Middle frontal gyrus (tissue), 1 donor: ENCODE data around the gene TSPAN6.

Source experiments
- DNase-seq: peaks from one replicate; pipeline ENCODE4 v3.0.0-alpha.2; 2015; ENCODE audit warnings: low spot score; ENCODE audit errors: extremely low spot score

The TSPAN6 gene

GRCh38 chrX:100636321-100636991 lies at the start of gene TSPAN6:
TSS of gene TSPAN6 (minus strand) at chrX:100636806. CDS start at chrX:100636694, 112 bp downstream.
- peak; percentile 56 for DNase-seq

- DNase-seq, result no peak
Measured at GRCh38 chrX:100685997-100686305, 49.3 kb upstream of the TSPAN6 start.

DNA sequence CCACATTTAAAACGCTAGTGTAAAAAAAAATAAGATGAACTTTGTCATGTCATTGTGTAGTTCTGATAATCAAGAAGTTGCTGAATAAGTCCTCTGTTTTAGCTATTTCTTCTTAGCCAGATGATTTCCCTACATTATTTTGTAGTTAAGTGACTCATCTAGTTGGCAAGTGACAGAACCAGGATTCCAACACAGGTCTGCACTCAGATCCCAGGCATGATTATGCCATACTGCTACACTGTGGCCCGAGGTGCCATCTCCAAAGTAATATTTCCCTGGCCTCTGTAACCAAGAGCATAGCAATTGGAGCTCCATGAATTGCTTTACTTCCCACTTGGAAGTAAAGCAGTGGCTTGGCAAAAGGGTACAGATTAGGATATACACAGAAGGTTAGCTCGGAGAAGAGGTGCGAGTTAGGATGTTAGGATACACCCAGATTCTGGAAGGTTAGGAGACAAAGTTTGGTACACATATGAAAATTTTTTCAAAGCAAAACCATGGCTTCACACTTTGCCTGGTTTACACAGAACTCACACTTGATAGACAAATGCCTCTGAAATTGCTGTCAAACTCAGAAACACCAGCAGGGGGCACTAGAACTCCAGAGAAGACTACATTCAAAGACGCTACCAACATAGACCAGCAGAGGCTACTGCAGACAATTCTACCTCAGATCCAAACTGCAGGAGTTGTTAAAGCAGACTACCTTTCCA lies 48.8 kb upstream of the TSPAN6 start:
- DNase-seq, result peak; percentile 31

DNA sequence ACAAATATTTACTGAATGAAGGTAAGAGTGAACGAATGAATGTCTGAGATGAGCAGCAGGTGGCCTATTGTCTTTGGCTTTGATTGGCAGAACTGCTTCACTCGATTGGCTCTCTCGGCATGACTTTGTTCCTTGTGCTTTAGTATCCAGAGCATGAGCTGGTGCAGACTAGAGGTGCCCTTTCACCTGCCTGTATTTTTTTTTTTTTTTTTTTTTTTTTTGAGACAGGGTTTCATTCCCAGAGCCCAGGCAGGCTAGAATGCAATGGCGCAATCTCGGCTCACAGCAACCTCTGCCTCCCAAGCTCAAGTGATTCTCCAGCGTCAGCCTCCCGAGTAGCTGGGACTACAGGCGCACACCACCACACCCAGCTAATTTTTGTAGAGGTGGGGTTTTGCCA lies 46.3 kb upstream of the TSPAN6 start:
- no peak for DNase-seq

GRCh38 chrX:100681599-100681998 lies 45.0 kb upstream of the TSPAN6 start:
- no peak for DNase-seq

DNA sequence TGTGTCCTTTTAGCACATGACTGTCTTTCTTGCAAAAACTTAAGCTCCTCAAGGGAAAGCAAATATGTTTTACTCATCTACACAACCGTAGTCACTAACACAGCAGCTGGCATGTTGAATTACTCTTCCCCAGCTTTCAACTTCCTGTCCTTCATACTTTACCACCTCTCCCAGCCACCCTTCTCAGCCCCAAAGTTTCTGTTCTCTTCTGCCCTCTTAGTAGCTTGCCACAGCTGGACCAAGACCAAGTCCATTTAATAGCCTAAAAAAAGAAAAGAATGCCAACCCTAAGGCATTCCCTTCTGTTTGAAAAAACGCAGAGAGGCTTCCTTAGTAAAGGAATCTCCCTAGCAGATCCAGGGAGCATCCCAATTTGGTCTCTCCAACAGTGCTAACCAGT lies 44.1 kb upstream of the TSPAN6 start:
- no peak for DNase-seq

DNA sequence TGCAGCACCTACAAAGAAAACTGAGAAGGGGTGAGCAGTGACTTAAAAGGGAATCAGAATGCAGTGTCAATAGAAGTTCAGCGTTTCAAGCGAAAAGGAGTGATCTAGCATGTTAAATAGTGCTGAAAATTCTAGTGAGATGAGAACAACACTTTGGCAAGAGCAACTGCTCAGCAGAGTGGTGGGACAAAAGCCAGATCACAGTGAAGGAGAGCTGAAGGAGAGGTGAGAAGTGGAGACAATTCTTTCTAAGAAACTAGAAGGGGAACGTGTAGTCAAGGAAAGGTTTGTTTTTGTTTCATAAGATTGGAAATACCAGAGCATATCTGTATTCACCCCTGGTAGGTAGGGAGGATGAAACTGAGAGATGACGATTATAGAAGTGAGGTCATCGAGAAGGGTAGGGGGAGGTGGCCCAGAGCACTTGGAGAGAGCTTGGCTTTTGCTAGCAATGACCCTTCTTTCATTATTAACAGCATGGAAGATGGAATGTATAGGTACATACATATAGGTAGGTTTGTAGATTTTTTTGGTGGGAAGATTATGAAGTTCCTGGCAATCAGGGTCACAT lies 41.1 kb upstream of the TSPAN6 start:
- DNase-seq, result no peak

- DNase-seq, result no peak
Measured at GRCh38 chrX:100674705-100675104, 38.1 kb upstream of the TSPAN6 start.

GRCh38 chrX:100673397-100673953 lies 36.9 kb upstream of the TSPAN6 start:
- no peak for DNase-seq

DNA sequence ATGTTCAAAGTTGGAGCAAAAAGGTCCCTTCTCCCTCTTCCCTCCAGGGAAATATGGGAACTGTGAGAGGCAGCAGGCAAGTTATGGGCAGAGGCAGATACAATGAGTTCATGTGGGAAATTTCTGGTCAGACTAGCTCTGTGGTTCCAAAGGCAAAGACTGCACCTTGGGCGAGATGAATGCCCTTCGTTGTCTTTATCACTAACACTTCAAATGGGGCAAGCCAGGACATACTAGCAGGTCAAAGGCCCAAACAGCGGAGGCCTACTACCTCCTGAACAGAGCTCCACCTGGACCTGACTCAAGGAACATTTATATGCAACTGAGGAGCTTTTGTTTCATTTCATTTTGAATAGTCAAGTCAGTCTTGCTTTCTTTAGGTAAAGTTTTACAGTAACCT lies 36.4 kb upstream of the TSPAN6 start:
- DNase-seq, result no peak

GRCh38 chrX:100663642-100664041 lies 27.0 kb upstream of the TSPAN6 start:
- no peak for DNase-seq

DNA sequence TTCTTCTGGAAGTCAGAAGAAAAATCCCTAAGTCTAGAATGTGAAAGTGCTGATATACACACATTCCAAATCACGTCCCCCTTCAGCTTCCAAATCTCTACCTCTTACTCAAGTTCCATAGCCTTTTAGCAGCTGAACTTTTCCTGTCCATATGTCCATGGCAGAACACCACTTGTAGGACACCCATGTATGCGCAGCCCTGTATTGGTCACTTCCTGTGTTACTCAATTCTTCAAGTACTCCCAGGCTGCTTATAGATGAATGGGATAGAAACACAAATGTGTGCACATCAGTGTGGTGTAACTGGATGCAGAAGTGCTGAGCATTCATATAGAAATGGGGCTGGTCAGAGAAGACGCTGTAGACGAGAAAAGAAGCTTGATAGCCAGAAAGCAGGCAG lies 26.2 kb upstream of the TSPAN6 start:
- DNase-seq, result no peak

- DNase-seq, result no peak
Measured at GRCh38 chrX:100662170-100662569, 25.6 kb upstream of the TSPAN6 start.

- DNase-seq, result no peak
Measured at GRCh38 chrX:100659431-100660137, 23.0 kb upstream of the TSPAN6 start.

GRCh38 chrX:100658941-100659381 lies 22.4 kb upstream of the TSPAN6 start:
- no peak for DNase-seq

- no peak for DNase-seq
Measured at GRCh38 chrX:100654261-100654660, 17.7 kb upstream of the TSPAN6 start.

DNA sequence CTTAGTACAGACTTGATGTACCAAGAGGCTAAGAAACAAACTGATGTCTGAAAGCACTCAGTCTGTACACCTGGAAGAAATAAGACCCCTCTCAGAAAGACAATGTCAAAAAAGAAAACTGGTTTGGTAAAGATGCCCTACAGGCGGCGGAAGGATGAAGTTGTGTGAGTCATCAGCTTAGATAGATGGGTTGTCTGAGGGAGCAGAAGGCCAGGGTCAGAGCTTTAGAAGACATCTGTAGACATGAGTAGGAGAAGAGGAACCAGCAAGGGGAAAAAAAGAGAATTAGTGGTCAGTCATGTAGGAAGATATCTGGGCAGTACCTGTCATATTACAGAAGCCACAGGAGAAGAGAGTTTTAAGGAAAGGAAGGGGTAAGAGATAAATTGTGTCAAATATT lies 15.7 kb upstream of the TSPAN6 start:
- DNase-seq, result no peak

- no peak for DNase-seq
Measured at GRCh38 chrX:100650841-100651240, 14.2 kb upstream of the TSPAN6 start.

GRCh38 chrX:100649550-100650356 lies 13.1 kb upstream of the TSPAN6 start:
- no peak for DNase-seq

- no peak for DNase-seq
Measured at GRCh38 chrX:100648458-100649417, 12.1 kb upstream of the TSPAN6 start.
